Middle frontal gyrus (tissue), 1 donor: ENCODE measurements around the gene MBNL2.

Experiments
- DNase-seq: peaks from one replicate; pipeline ENCODE4 v3.0.0-alpha.2; 2015; ENCODE audit warnings: low spot score; ENCODE audit errors: extremely low spot score

The MBNL2 gene

DNA sequence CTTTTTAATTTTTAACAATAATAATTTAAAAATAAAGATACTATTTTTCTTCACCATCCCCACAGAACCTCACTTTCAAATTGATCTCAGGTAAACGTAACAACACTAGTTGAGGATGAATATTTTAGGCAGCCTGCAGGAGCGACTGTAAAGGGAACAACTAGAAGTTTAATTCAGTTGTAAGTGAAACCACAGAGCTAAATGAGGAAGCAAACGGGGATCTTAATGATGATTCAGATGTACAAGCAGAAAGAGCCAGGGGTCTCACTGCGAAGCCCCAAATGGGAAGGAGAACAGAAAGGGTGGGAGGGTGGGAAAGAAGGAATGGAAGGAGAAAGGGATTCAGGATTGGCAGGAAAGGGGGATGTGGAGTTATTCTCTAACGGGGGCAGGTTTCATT lies 157.3 kb downstream of the MBNL2 start:
- DNase-seq, result no peak

DNA sequence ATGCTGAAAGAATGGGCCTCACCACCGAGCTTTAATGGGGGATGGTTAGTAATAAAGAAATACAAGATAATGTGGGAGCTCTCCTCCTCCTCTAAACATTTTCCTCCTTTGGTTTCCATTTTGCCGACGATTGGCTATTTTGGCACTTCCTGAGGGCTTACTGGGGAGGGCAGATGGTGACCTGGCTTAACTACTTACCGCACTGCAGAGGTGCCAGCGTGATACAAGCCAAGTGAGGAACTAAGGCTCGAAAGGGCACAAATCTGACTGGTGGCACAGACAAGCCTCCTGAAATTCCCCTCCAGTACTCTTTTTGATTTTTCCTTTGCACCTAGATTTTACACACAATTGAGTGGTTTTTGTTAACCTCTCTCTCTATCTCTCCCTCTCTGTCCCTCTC lies 158.6 kb downstream of the MBNL2 start:
- no peak for DNase-seq

DNA sequence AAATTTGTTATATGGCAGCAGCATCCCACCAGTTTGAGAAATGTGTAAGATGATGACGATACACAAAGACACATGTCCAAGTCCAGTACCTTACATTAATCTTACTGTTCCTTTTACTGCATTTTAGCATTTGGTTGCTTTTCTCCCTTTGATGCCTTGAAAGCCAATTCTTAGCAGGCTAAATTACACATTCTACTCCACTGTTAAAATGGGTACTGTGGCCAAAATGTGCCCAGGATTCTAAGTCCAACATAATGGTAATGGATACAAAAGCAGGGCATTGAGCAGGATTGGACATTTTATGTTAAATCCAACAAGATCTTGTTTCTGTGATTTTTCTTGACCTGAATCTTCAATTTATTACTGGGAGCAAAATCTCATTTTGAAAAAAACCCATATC lies 159.1 kb downstream of the MBNL2 start:
- DNase-seq, result no peak

DNA sequence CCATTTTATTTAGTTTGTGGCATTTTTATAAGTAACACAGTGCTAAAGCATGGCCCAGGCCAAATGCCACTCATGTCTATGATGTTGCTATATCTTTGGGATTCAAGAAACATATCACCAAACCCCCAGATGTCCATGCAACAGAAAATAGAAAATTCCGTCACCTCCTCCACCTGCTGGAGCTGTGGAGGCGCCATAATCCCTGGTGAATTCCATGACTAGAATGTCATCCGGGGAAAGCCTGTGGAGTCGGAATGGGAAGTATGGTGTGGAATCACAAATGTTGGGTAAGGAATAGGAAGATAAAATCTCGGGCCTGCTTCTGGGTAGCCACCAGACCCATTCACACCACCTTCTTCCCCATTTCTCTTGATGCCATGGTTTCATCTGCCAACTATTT lies 160.1 kb downstream of the MBNL2 start:
- DNase-seq, result no peak

DNA sequence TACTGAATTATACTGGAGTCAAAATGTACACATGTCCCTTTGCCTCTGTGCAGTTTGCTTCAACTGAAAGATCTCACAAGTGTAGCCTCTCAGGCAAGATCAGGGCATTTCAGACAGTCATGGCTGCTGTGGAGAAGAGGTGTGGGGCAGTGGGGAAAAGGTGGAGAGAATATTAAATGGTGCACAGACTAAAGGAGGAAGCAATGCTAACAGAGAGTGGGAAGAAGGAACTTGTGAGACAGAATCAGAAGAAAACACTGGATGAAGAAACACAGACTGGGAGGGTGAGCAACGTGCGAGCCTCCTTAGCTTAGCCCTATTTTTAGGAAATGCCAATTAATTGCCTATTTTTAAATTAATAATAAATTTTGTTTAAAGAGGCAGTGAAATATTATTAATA lies 162.2 kb downstream of the MBNL2 start:
- DNase-seq, result no peak

DNA sequence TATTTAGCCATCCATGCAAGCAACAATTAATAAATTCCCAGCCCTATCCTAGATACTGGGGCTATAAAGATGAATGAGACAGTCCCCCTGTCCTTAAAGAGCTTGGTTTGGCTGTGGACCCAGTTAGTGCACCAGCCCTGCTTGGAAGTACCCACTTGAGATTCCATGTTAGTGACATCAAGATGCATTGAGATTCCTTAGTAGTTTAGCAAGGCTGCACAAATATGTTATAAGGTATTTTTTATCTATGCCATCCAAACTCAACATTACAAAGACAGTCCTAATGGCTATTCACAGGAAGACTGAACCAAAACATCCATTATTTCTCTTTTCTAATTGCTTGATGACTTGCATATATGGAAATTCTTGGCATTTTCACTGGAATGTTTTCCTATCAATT lies 163.0 kb downstream of the MBNL2 start:
- no peak for DNase-seq

DNA sequence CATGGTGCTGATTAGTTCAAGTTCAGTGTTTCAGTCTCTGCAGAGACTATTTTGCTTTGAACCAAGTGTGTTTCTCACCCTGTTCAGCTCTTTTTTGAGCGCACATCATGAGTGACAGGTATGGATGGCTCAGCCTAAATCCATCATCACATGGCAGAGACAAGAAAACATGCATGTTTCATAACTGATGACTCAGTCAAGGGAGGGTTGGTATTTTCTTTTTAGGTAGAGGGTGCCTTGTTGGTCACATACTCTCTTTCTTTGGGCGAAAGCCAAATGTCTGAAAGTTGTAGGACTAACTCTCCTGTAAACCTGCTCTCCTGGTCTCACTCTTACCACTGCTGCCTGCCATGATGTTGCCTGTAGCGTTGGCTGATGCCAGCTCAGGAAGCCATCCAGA lies 163.7 kb downstream of the MBNL2 start:
- no peak for DNase-seq

DNA sequence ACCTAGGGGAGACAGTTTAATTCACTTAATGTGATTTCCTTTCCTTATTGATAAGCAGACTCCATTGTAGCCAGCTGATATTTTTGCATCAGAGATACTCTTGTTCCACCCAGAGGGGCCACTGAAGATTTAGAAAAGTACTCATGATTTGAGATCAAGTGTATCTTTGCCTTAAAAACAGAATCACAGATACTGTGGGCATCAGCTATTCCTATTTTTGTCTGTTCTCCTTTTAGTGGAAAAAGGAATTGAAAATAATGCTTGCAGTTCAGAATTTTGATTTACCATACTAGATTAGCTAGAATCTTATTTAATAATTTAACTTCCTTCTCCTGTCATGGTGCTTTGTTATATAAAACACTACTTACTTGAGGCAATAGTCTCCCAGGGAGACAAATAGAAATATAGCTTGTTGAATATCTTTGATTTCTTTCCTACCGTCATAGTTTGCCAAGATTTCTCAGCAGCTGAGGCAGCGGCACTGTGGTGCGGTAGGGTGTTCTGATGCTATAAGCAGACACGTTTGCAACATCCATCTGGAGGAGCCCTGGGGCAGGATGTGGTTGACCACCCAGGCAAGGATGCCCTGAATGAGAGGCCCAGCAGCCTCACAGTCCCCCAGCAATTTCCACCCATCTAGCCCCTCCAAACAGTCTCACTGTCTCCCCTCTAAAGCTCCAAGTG lies 164.8 kb downstream of the MBNL2 start:
- no peak for DNase-seq

DNA sequence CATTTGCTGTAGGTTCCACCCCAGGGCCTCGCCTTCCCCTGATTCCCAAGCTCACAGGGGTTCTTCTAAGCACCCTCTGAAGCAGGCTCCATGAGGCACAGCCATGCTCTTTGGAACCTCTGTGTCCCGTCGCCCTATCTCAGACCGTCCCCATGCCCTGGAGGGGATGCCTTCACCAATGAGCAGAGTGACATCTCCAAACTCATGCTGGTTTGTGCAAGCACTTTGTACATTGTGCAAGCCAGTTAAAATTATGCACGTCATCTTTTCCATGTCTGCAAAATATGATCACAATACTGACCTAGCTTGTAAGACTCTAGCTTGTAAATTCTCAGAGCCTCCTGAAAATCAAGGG lies 165.3 kb downstream of the MBNL2 start:
- no peak for DNase-seq

DNA sequence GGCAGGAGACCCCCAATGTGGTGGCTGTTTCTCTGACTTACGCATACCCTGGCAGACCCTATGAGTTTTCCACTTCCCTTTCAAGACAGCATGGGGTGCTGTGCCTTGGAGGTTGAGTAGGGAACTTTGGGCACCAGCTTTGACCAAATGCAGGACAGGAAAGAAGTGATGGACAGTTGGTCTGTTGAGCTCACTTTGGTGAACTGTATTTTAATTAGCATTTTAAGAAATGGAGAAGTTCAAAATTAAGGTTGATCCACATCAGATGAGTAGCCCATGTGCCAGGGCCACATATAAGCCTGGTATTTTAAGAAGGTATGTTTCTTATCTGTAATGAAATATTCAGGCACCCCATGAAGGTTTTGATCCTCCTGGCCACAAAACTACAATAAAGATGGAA lies 165.8 kb downstream of the MBNL2 start:
- no peak for DNase-seq

DNA sequence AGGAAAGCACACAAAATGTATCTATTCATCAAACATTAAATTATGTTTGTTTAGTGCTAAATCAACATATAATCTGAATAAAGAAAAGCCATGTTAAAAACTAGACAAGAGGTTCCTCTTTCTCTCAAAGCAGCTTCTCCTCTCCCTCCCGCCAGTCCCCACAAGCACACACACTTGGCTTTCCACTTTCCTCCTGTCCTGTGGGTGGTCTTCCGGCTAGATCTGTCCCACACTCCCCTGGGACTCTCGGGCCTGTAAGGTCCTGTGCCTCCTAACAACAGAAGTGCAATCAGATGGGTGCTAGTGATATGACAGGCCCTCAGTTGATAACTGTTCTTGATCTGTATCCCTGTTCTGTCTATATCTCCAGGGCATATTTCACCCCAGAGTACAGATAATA lies 166.2 kb downstream of the MBNL2 start:
- DNase-seq, result no peak

DNA sequence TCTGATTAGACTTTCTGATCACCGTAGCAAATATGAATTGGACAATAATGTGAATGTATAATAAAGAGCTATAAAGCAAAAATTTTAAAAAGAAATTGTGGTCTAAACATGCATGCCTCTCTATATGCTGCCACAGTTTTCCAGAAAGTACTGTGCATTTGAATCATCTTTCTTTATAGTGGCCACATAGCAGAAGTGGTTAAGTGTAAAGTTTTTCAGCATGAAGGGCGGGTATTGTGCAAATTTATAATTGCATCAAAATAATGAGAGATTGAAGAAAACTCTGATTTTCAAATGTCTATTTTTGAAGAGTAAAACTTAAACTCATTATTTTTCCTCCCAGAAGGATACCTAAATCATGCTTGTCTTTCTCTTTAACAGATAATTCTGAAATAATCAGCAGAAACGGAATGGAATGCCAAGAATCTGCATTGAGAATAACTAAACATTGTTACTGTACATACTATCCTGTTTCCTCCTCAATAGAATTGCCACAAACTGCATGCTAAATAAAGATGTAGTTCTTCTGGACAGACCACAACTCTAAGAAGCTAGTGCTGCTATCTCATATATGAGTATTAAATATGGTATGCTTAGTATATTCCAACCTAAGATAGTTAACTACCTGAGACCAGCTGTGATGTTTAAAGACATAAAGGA lies 168.9 kb downstream of the MBNL2 start:
- no peak for DNase-seq

DNA sequence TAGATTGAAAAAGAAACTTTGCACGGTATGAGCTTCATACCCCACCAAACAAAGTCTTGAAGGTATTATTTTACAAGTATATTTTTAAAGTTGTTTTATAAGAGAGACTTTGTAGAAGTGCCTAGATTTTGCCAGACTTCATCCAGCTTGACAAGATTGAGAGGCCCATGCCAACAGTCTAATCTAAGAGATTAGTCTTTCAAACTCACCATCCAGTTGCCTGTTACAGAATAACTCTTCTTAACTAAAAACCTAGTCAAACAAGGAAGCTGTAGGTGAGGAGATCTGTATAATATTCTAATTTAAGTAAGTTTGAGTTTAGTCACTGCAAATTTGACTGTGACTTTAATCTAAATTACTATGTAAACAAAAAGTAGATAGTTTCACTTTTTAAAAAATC lies 169.9 kb downstream of the MBNL2 start:
- DNase-seq, result no peak

DNA sequence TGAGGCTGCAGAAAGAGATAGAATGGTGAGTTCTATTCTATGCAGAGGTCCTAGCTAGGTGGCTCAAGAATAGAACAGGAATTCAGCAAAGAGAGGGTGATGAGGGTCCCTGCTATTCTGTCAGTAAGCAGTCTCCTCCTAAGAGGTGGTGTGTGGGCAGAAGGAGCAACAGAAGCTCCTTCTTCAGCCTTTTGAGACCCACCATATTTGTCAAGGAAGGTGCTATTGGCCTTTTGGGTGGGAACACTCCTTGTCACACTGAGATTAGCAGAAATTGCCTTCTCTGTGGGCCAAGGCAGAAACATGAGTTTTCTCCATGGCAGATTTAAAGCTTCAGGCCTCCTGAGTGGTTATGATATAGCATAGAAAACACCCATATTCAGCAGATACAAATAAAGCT lies 172.4 kb downstream of the MBNL2 start:
- no peak for DNase-seq

DNA sequence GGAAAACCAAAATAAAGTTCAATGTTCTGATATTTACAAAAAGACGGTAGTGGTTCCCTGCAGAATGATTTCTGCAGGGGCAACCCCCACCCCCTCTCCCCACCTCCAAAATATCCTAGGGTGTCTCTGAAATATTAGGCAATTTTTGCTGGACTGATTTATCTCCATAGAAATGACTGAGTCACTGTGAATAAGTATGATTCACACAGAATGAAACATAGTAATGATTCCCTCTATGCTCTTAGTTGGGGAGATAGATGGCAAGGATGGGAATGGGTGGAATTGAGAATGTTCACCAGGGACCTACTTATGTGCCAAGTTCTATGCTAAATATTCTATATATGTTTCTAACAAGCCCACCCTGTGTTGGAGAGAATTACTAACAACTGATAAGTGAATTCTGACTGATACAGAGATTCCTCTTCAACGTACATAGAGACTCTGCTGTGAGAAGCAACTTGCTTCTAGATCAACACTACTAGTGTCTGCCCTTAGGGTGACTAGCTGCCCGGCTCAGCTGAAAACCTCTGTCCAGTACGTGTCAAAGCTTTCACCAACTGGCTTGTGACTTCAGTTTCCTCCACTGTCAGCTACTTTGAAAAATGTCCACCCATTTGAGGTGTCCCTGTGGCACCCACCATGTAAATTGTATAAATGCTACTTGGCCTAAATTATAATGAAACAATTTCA lies 173.5 kb downstream of the MBNL2 start:
- DNase-seq, result no peak

DNA sequence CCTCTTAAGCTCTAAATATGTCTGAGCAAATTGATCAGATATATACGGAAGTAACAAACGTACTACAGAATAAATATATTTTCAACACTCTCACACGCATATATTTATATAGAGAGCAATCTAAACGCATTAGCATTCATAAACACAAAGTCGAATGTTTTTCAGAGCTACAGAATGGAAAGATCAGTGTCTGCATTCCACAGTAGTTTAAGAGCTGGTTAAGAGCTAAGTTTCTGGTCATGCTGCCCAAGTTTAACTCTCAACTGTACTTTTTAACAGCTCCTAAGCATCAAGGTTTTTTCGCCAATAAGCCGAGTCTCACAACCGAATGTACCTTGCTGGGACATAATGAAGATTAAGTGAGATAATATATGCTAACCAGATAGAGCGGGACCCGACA lies 175.1 kb downstream of the MBNL2 start:
- no peak for DNase-seq

DNA sequence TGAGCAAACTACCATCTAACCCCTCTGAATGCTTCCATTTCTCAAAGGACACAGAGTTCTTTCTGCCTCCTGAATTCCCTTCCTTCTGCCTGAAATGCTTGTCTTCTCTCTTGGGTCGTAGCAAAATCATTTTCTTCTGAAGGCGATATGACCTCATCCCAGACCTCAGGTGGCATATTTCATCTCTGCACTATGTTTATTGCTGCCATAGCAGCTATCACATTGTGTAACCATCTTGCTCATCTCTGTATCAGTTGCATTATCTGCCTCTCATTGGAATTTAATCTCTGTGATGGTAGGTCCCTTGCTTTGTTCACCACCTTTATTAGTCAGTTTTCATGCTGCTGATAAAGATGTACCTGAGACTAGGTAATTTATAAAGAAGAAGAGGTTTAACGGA lies 179.3 kb downstream of the MBNL2 start:
- DNase-seq, result no peak

DNA sequence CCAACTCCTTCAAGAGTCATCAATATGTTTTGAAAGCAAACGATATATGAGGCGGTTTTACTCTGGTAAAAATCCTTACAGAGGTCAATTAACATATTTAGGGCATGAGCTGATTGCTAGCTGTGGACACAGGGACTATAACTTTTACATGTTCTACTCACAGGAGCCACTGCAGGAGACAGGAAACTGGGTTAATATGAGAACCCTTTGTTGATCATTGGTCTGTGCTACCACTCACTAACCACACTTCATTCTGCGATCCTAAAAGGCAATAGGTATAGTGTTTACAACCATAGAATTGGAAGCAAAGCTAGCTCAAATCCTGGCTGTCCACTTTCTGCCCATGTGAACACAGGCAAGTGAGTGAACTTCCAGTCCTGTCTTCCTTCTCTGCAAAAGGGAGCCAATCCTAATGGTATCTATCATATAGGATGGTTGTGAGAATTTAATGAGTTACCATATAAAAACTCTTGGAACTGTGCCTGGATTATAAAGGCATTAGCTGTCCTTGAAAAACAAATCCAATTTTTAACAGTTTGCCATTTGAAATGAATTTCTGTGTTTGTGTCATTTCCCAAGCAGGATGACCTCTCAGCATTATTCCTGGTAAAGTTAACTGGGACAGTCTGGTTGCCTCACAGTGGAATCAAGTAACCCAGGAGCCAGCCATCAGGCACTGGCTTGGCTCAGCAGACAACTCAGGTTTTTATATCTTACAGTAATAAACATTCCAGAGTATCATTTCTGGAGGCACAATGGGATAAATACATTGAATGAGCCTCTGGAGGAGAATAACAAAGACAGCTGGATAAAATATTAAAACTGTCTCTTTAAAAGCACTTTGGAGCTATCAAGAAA lies 182.0 kb downstream of the MBNL2 start:
- DNase-seq, result no peak

DNA sequence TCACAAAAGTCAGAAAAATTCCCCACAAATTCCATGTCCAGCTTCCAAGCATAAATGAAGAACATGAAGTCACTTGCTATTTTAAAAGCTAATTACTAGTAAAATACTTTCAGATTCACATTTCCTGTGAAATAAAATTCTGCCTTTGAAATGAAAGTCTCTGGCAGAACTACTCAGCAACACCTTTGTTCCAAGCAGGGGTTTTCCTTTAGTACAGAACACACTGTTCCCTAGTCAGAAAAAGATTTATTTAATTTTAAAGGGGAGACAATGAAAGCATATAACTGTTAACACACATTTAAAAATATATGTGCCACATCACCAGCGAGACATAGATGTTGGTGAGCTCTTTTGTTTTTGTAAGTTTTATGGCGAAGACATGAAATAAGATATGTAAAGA lies 185.4 kb downstream of the MBNL2 start:
- peak; percentile 8 for DNase-seq

DNA sequence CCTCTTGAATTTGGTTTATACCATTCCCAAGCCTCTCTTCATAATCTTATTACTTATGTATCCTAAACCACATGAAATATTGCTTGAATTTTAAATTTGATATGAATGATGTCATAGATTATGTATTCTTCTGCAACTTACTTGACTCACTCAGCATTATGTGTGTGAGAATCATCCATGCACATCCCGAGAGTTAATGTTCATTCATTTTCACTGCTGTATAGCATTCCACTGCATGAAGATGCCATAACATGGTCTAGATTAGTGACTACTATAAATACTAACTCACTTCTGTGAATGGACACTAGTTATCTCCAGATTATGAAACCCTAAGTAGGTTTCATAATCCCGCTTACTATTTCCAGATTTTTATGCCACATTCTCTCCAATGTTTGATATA lies 186.8 kb downstream of the MBNL2 start:
- DNase-seq, result no peak

DNA sequence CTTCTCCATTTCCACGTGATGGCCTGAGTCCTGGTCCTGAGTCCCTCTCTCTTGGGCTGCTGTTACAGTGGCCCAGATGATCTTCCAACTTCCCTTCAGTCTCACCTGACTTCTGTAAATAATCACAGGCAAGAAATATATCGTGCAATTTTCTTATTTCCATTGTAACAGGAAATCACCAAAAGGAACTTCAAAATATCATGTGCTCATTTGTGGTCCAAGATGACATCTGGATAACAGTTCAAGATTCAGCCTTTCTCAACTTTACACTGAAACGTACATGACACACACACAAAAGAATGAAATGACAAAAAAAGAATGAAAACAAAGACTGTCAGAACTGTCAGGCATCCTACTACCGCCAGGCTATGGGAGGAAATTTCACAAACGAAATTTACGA lies 189.9 kb downstream of the MBNL2 start:
- no peak for DNase-seq

DNA sequence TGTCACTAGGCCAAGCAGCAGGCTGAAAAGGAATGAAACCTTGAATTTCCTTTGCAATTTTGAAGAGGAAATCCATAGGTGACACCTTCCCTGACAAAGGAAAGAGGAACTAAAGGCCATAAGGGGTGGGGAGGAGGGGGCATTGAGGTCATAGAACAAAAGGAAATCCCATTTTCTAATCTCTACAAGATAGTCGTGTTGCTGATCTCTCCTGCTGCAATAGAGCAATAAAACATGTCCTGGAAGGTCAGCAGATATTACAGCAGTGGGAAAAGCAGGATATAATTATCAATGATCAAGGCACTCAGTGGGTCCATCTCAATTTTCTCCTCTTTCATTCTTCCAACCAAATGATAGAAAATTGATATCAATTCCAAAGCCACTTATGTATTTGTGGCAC lies 191.6 kb downstream of the MBNL2 start:
- no peak for DNase-seq
